PC-9 (cell line): ENCODE results near the gene TPD52L3.

Experiments used
- CTCF ChIP-seq: fragments of 200-600 bp; sonication (generic); conservative IDR thresholded peaks from 2 replicates; pipeline ENCODE4 v1.6.1; 2017; ENCODE audit warnings: mixed run types, antibody characterized with exemption, mild to moderate bottlenecking, moderate library complexity
- EZH2 ChIP-seq: fragments of 200-600 bp; sonication (generic); IDR thresholded peaks from 2 replicates; pipeline ENCODE4 v1.8.0; 2017; ENCODE audit warnings: antibody characterized with exemption, low read depth

- TF ChIP-seq CTCF: no peak
- no peak for TF ChIP-seq EZH2
These were observed 23.9 kb upstream of the TPD52L3 start for GRCh38 chr9:6304232-6304631.
